ELF-1 (cell line): ENCODE measurements around the gene SLC27A2.

Experiments used
- DNase-seq: peaks from one replicate; pipeline ENCODE4 v3.0.0-alpha.2; 2016; ENCODE audit warnings: low read depth, low spot score

SLC27A2 gene

DNA sequence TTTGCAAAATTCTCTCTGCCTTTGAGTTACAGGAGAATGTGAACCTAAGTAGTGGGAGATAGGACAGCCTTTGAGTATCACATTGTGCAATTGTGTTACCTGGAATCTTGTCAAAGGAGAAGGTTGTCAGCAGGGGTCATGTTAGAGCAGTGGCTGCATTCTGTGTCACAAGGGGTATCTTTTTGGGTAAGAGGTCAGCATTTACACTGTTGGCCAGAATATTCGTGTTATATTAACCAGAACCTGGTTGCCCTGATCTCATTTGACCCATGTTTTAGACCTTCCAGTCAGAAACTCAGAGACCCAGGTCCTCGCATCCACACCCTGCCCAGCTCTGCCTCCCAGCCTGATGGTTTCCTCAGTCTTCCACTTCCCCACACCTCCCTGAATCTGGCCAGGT lies 56.3 kb downstream of the SLC27A2 start:
- DNase-seq: no peak

- DNase-seq: no peak
Observed at GRCh38 chr15:50241684-50242450, 59.9 kb downstream of the SLC27A2 start.

- no peak for DNase-seq
Observed at GRCh38 chr15:50244153-50244552, 62.2 kb downstream of the SLC27A2 start.

DNA sequence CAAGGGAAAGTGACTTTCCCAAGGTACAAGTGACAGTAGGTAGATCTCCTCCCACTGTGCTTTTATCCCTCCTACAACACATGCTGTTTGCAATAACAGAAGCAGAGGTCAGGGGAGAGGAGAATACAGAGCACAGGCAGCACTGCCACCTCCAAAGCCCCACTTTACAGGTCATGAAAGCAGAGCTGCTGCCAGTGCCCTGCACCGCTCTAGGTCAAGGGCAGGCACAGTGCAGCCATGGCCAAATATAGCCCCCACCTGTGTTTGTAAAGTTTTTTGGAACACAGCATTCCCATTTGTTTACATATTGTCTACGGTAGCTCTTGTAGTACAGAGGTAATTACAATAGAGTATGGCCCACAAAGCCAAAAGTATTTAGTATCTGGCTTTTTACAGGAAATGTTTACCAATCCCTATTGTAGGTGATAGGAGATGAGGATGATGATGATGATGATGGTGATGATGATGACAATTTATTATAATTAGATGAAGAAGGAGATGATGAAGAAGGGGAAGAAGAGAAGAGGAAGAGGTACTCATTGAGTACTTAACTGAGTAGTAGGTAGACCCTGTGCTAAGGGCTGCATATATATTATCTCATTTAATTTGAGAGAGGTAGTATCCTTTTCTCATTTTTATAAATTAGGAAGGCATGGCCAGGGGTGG lies 63.1 kb downstream of the SLC27A2 start:
- no peak for DNase-seq

DNA sequence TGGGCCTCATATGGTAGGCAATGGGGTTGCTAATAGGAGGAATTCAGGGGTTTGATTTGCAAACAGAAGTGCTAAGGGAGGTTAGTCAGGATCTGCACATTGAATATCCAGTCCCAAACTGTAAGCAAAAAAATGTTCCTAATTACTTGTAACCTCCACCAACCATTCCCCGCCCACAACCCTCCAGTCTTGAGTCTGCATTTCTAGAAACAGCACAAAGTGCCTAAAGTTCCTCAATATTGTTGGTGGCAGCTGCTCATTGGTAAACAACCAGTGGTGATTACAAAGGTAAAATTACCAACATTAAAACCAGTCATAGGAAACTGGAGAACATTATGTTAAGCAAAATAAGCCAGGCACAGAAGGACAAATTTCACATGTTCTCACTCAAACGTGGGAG lies 64.6 kb downstream of the SLC27A2 start:
- DNase-seq: no peak

DNA sequence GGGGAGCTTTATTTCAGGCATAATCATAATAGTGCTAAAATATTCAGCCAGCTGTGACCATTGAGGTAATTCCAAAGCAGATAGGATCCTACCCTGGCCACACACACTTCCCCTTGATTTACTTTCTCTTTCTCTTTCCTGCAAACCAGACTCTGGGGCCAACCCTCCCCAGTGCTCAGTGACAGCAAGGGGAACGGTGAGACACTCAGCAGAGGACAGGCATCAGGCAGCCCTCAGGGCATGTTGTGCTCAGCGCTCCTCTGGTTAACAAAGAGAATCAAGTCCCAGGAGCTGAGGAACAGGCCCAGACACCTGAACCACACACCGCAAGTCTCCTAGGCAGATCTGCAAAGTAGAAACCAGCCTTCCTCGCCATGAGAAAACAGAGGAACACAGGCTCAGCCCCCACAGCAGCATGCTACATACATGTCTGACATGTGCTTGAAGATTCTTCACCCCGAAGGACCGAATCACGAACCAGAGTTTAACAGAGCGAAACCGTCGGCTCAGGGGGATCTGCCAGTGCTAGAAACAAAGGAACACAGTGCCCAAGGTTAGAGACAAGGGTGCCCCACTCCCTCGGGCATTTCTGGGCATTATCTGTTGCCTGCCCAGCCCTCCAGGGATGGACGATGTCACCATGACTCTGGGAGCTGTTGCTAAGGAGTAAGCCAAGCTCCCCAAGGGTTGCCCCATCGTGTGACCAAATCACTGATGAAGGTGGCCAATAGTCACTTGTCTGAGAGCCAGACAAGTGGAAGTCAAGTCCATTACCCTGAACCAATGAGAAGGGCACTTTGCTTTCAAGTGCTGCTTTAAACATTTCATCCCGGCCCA lies 66.0 kb downstream of the SLC27A2 start:
- peak; percentile 94 for DNase-seq

GRCh38 chr15:50248994-50249582 lies 67.1 kb downstream of the SLC27A2 start:
- no peak for DNase-seq

DNA sequence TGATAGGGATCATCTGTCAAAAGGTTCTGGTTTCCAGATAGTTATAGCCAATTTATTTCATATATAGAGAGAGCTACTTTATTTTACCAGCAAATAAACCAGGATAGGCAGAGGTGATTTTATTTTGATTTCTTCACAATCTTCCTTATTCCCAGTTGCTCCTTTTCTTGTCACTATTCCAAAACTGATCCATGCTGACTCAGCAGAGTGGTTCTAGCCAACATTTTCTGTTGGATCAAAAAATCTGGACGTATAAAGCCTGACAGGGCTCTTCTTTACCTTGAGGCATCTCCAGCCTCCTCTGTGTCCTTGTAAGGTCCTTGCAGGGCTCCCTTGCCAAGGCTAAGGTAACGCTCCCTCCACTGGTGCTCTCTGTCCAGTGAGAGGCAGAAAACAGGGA lies 67.7 kb downstream of the SLC27A2 start:
- no peak for DNase-seq

DNA sequence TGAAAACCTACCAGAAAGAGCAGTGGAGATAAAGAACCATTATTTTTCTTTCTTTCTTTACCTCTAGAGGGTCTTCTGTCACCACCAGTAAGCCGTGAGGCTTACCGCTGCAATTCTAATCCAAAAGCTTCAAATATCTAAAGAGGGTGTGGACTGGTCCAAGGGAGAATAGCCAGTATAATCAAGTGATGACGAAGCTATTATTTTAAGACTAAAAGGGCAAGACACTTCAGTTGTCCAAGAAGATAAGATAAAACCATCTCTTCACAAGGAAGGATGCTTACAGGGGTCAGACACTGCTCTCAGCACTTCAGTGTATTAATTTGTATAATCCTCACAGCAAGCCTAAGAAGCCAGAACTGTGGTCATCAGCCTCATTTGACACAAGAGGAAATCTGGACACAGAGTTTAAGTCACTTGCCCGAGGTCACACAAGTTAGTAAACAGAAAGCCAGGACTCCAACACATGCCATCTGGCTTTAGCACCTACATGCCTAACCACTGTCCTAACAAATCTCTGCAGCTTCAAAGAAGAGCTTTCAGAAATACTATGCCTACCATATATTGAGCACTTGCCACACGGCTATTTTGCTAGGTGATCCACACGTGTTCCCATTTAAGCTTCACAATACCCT lies 68.9 kb downstream of the SLC27A2 start:
- DNase-seq: no peak

DNA sequence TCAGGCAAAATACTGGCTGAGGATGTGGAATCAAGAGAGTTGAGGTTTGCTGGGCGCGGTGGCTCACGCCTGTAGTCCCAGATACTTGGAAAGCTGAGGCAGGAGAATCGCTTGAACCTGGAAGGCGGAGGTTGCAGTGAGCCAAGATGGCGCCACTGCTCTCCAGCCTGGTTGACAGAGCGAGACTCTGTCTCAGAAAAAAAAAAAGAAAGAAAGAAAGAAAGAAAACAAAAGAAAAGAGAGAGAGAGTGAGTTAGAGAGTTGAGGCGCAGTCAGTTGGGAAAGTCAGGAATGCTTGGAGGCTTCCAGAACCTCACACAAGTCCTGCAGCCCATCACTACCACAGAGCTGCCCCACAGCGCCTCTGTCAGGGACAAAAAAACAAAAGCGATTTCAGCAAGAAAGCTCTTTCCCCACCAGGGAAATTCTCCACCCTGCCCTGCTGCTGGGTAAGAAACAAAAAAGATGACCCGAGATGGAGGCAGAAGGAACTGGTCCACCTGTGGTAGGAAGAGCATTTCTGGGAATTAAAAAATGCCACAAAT lies 69.7 kb downstream of the SLC27A2 start:
- DNase-seq: peak; percentile 13

DNA sequence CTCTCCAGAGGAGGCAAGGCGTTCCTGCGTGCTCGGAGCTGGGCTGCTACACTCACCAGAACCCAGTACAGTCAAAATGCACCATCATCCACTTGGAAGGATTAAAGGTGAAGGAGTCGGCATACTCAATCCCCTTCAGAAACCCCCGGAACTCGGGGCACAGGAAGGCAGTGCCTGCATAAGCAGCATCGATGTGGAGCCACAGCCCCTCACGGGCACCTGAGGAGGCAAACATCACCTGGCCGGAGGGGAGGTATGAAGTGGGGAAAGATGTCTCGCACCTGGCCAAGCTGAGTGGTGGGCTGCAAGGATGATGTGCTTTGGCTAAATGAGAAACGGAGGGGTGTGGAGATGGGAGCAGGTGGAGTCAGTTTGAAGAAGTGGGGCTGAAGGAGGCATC lies 70.6 kb downstream of the SLC27A2 start:
- DNase-seq: no peak

GRCh38 chr15:50256188-50257041 lies 74.4 kb downstream of the SLC27A2 start:
- DNase-seq: no peak

GRCh38 chr15:50257332-50257731 lies 75.3 kb downstream of the SLC27A2 start:
- DNase-seq: no peak

DNA sequence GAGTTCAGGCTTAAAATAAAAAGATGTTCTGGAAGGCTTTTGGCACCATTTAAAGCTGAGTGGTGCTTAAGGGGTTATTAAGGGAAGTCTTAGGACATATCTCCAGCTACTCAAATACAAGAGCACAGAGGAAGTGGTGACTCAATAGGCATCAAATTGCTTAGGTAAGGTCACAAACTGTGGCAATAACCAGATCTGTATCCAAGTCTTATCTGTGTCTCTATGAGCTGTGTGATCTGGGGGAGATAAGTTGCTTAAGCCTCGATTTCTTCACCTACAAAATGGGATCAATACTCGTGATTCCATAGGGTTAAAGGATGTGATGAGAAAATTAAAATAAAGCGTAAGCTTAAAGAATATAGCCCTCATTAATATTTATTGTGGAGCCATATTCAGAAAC lies 75.9 kb downstream of the SLC27A2 start:
- no peak for DNase-seq

- no peak for DNase-seq
Observed at GRCh38 chr15:50259276-50259675, 77.3 kb downstream of the SLC27A2 start.

DNA sequence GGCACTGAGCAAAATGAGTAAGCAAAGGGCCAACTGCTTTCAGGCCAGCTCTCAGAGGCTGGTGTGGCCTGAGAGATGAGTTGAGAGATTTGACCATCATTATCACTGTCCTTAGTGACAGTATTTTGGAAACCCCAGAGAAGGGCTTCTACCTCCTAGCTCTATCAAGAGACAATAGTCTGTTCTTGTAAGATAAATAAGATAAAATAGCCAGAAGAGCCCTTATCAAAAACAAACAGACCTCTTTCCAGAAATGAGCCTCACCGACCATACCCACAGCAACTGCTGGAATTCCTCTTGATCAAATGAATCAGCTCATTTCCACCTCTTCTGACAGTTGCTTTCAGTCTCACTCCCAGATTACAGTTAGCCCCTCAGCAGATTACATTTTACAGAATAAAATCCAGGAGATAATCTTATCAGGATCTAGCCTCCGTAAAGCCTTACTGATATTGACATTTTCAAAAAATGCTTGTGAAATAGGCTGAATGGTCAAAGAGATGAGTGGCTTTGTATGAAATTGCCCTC lies 79.0 kb downstream of the SLC27A2 start:
- DNase-seq: no peak

DNA sequence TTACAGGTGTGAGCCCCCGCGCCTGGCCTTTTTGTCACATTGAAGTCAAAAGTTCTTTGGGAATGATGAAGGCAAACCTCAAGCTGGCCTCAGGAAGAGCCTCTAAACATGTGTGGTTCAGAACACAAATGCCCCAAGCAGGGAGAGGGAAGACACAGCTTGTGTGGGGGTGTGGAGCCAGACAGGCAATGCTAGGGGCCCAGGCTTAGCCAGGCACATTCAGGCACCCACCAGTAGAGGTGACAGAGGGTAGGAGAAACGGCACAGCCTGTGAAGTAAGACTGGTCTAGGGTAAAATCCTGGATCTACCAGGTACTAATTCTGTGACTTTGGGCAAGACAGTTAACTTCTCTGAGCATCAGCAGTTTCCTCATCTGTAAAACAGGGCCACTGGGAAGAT lies 80.0 kb downstream of the SLC27A2 start:
- no peak for DNase-seq

DNA sequence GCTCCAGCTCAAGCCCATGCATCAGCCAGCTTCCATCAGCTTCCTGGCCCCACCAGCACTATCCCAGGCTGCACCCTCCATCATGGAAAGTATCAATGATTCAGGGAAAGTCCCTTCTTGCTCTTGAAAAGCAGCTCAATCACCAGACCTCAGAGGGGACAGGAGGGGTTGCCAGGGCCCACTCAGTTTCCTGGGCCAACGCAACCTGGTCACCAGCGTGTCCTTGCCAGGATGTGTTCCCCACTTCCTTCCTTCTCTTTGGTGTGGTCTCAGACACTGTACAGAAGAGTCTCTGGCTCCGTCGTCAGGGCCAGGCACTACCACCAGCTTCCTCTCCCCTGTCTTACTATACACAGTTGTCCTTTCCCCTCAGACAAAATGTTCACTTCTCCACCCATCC lies 80.5 kb downstream of the SLC27A2 start:
- DNase-seq: no peak

DNA sequence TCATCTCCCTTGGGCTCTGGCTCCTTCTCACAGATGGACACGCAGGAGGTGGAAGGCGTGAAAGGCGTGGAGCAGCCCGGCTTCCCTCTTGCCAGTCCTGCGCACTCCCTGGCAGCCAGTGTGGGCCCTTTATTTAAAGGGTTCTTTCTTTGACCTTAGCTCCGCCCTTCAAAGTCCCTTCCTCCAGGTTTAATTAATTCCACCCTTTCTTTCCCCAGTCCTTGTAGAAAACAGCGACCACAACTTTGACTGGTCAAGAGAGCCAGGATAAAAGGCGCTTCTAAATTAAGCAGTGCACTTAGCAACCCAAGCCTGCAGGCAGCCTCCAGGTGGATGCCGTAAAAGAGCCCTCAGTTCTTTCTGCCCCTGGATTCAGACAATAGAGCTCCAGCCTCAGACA lies 83.6 kb downstream of the SLC27A2 start, which contains the start of gene HDC:
Gene HDC (minus strand): TSS at position 107 of the 400 bp plus-strand sequence. CDS start 103 bp downstream, at position 4.
- DNase-seq: peak; percentile 56

DNA sequence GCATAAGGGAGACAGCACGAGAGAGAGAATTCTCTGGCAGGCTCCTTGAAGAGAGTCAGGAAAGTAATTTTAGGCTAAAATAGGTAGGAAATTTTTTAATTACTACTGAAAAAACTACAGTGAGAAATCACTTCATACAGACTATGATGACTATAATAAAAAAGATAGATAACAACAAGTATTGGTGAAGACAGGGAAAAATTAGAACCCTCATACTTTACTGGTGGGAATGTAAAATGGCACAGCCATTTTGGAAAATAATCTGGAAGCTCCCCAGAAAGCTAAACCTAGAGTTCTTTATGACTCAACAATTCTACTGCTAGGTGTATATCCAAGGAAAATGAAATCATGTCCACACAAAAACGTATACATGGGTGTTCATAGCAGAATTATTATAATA lies 85.6 kb downstream of the SLC27A2 start:
- DNase-seq: no peak
